ENCODE measurements around the gene NTSR1. TPM values are rescaled to one million over a fixed set of nuclear protein-coding genes. Genes with fewer than 3 reads are reported as not detected.

NTSR1 gene
- total and polyA plus RNA-seq, 2 of the 8 experiments (the other 6 are each of a cell fraction or from before 2014, with no cell fraction given), result 0.53 to 0.89 TPM

DNA sequence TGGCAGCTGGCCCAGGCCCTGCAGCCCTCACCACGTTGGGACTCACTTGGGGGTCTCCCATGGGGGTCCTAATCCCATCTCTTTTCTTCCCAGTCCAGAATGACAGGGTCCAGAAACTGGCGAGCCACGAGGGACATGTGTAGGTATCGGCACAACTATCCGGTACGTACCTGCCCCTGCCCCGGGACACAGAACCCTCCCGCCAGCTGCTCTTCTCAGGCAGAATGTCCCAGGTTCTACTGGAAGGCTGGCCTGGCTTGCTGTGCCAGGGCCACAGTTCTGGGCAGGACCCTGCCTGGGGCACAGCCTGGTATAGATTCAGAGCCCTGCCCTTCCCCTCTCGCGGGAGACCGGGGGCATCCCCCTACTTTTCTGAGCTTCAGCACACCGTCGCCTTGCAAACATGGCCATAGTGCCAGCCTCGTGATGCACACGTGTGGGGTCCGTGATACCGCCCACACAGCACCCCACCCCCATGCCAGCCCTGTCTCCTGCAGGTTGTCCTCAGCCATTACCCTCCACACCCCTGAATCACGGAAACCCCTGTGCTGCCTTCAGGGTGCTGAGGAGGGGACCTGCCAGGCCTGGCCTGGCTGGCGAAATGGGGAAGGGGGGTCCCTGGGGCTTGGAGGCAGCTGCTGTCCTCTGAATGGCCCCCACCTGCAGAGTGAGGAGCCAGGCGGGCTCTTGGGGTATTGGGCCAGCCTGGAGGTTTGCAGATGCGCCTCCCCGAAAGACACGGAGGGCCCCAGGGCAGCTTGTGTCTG lies 99.0 kb downstream of the NTSR1 start (continued):
- TF ChIP-seq RBBP5 (IDR thresholded peaks at IDR 0.05; ENCODE audit: borderline replicate concordance, low read depth, low read length) (no peak), SP1 (IDR thresholded peaks at IDR 0.05; ENCODE audit: low read depth, low read length) (no peak), KDM5A (IDR thresholded peaks at IDR 0.05; ENCODE audit: low read length) (no peak)
- TF ChIP-seq, protein P1, sequence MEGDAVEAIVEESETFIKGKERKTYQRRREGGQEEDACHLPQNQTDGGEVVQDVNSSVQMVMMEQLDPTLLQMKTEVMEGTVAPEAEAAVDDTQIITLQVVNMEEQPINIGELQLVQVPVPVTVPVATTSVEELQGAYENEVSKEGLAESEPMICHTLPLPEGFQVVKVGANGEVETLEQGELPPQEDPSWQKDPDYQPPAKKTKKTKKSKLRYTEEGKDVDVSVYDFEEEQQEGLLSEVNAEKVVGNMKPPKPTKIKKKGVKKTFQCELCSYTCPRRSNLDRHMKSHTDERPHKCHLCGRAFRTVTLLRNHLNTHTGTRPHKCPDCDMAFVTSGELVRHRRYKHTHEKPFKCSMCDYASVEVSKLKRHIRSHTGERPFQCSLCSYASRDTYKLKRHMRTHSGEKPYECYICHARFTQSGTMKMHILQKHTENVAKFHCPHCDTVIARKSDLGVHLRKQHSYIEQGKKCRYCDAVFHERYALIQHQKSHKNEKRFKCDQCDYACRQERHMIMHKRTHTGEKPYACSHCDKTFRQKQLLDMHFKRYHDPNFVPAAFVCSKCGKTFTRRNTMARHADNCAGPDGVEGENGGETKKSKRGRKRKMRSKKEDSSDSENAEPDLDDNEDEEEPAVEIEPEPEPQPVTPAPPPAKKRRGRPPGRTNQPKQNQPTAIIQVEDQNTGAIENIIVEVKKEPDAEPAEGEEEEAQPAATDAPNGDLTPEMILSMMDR (IDR thresholded peaks at IDR 0.05; ENCODE audit: control extremely low read depth in 1 of 3, insufficient read depth in 1 of 3, low read depth in 1 of 3, low read length in 3 of 3), result no peak
